Spinal cord (tissue), 10 donors: ENCODE data around the gene NMBR. TPM values are rescaled to one million over a fixed set of nuclear protein-coding genes. Genes with fewer than 3 reads are reported as not detected.
"Not testable (repeated sequence)": the region's sequence is repeated elsewhere in the genome, so short reads cannot be mapped to it uniquely, and the experiment has no call there.

Source experiments
- DNase-seq, 6 donors: peaks; one replicate each; pipeline versions ENCODE4 v3.0.0 to v3.0.0-alpha.2; 2013 to 2015; ENCODE audit warnings: low spot score in 6 of 6, low read depth in 4 of 6
- H3K27ac ChIP-seq: one replicate; pipeline ENCODE4 v1.5.1; 2013; ENCODE audit warnings: low read depth, low read length, control low read depth
- H3K27me3 ChIP-seq: one replicate; pipeline ENCODE4 v1.6.1; 2013; ENCODE audit warnings: low read length; ENCODE audit not compliant: control insufficient read depth, insufficient read depth
- H3K36me3 ChIP-seq: one replicate; pipeline ENCODE4 v1.6.1; 2013; ENCODE audit warnings: low read length; ENCODE audit not compliant: control insufficient read depth, insufficient read depth
- H3K4me1 ChIP-seq: one replicate; pipeline ENCODE4 v1.6.1; 2013; ENCODE audit warnings: low read length; ENCODE audit not compliant: control insufficient read depth, insufficient read depth
- H3K4me3 ChIP-seq: one replicate; pipeline ENCODE4 v1.5.1; 2013; ENCODE audit warnings: low read depth, low read length, control low read depth
- H3K9me3 ChIP-seq: one replicate; pipeline ENCODE4 v1.6.1; 2013; ENCODE audit warnings: low read length; ENCODE audit not compliant: control insufficient read depth, insufficient read depth
- WGBS: methylation state at CpG from one replicate; pipeline ENCODE4 v1.1.5; 2013; ENCODE audit warnings: missing lambda C conversion rate; ENCODE audit not compliant: insufficient coverage; 5-methylcytosine and 5-hydroxymethylcytosine counted together
- polyA plus RNA-seq, 2 donors: library from polyadenylated mRNA; unstranded; fragments of 120-200 nt; gene quantifications; one replicate each; pipeline ENCODE4 v1.2.1, GENCODE V29; 2013; ENCODE audit not compliant: insufficient read length in 2 of 2
- total RNA-seq, 2 donors: library from RNA; depleted of rRNA in 1 of 2; stranded (reverse); fragments of 120-200 nt in 1 of 2; fragments of >200 nt in 1 of 2; gene quantifications; one replicate each; pipeline versions ENCODE4 v1.2.3 to v1.2.4, GENCODE V29; 2013 to 2014
- donor health status: healthy.

NMBR gene
- total and polyA plus RNA-seq, 4 donors = 1.5 to 5.8 (median 4.9) TPM

GRCh38 chr6:142121342-142121741, 25.6 kb downstream of the NMBR start:
- WGBS = 80% methylated on average over 2 of the region's 3 CpGs

DNA sequence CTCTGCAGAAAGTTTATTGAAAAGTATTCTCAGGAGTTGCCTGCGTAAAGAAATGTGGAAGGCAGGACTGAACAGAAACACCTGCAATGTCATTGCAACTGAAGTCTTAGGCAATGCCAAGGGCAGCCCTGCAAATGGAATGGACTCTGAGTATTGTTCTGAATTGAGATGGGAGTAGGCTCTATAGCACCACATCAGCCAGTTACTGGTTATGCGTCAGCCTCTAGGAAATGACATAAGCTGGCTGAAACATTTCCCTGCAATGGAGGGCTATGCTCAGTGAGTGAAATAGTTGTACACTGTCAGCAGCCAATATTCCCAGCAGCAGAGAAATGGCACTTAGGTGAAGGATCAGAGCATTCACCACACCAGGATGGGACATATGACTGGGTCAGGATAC, 28.0 kb downstream of the NMBR start:
- no peak for DNase-seq
- WGBS = 100% methylated on average over 1 of the region's 2 CpGs

More at GRCh38 chr6:142121342-142121741, 25.6 kb downstream of the NMBR start:
- H3K4me1 ChIP-seq = no peaks in the 10 kb centered on the region
- DNase-seq = no peak
- H3K4me3 ChIP-seq = no peak overlapping the region
- no peak overlapping the region for H3K27ac ChIP-seq
- H3K9me3 ChIP-seq = no peaks in the 10 kb centered on the region
- H3K36me3 ChIP-seq = no peaks in the 10 kb centered on the region
- no peaks in the 10 kb centered on the region for H3K27me3 ChIP-seq

DNA sequence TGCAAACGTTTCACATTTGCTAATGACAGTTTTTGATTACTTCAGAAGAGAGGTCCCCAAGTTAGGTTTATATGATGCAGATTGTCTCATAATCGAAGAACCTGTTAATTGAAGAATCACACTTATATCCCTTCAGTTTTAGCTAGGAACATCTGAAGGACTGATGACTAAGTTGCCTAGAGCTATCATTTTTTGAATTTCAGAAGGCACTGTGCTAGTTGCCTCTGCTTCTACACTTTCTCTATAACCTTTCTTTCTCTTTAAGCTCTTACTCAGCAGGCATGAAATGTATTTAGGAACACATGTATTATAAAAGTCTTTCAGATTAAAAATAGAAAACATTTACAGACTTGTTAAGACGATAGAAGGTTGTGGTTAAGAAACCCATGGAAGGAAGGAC, 28.6 kb downstream of the NMBR start:
- no peak for DNase-seq
- Histone ChIP-seq H3K4me3 (no peak overlapping the region), H3K36me3 (no peaks in the 10 kb centered on the region), H3K27me3 (no peaks in the 10 kb centered on the region), H3K9me3 (no peaks in the 10 kb centered on the region), H3K27ac (no peak overlapping the region), H3K4me1 (no peaks in the 10 kb centered on the region)
- WGBS = no CpG with 5 or more reads among the region's 3 CpGs

More for the DNA sequence above, 28.0 kb downstream of the NMBR start:
- Histone ChIP-seq H3K27ac (no peak overlapping the region), H3K36me3 (no peaks in the 10 kb centered on the region), H3K27me3 (no peaks in the 10 kb centered on the region), H3K9me3 (no peaks in the 10 kb centered on the region), H3K4me3 (no peak overlapping the region), H3K4me1 (no peaks in the 10 kb centered on the region)

GRCh38 chr6:142117366-142117765, 29.6 kb downstream of the NMBR start:
- no peaks in the 10 kb centered on the region for H3K9me3 ChIP-seq
- peak in 1 of 6 donors; percentile 9 for DNase-seq
- no peak overlapping the region for H3K4me3 ChIP-seq
- no peaks in the 10 kb centered on the region for H3K27me3 ChIP-seq
- no peaks in the 10 kb centered on the region for H3K4me1 ChIP-seq
- H3K36me3 ChIP-seq = no peaks in the 10 kb centered on the region
- H3K27ac ChIP-seq = no peak overlapping the region
- WGBS = no CpG with 5 or more reads among the region's 2 CpGs

DNA sequence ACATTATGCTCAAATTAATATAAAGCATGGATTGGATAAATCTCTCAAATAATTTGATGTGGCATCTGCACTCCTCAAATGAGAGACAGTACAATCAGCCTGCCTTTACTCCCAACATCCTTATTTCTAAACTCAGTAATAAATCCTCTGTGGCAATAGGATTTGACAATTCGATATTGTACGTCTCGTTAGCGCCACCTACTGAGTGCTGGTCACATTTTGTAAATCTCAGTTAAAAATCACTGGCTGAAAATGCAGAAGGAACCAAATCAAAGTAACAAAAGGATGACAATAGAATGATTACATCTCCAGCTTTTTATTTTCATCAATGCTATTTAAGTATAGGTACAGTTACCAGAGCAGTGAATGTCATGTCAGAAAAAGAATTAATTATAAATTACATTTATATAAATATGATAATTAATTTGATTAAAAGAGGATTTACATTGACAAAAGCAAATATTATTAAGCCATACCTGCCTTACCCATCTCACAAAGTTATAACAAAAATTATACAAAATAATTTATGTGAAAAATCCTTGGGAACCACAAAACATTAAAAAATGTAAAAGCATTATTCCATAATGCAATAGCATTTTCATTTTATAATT, 34.4 kb downstream of the NMBR start:
- Histone ChIP-seq H3K27ac (no peak overlapping the region), H3K36me3 (no peaks in the 10 kb centered on the region), H3K9me3 (no peaks in the 10 kb centered on the region), H3K27me3 (no peaks in the 10 kb centered on the region), H3K4me1 (no peaks in the 10 kb centered on the region), H3K4me3 (no peak overlapping the region)
- WGBS = no CpG with 5 or more reads among the region's 4 CpGs
- DNase-seq = peak; percentile 43 to 95 (median 71)

DNA sequence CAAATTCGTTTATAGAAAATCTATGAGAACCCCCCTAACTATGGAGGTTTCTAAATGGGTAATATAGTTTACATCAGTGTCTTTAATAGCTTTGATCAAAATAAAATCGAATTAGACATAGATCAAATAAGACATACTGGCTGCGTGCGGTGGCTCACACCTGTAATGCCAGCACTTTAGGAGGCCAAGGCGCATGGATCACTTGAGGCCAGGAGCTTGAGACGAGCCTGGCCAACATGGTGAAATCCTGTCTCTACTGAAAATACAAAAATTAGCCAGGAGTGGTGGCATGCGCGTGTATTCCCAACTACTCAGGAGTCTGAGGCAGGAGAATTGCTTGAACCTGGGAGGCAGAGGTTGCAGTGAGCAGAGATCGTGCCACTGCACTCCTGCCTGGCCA, 36.1 kb downstream of the NMBR start:
- not testable (repeated sequence) for DNase-seq, H3K4me3 ChIP-seq, H3K9me3 ChIP-seq, H3K27ac ChIP-seq, H3K27me3 ChIP-seq, H3K4me1 ChIP-seq, H3K36me3 ChIP-seq
- WGBS = 100% methylated on average over 6 of the region's 9 CpGs

GRCh38 chr6:142104820-142105219, 42.1 kb downstream of the NMBR start:
- not testable (repeated sequence) for H3K27ac ChIP-seq, DNase-seq
- WGBS = 100% methylated on average over 3 of the region's 5 CpGs

GRCh38 chr6:142088858-142089216, 58.1 kb downstream of the NMBR start:
- Histone ChIP-seq H3K27ac (no peak overlapping the region), H3K27me3 (peaks cover 19% of the 10 kb centered on the region), H3K36me3 (no peaks in the 10 kb centered on the region), H3K4me1 (peaks cover 10% of the 10 kb centered on the region), H3K4me3 (peak overlapping the region; percentile 24), H3K9me3 (no peaks in the 10 kb centered on the region)
- DNase-seq = peak in 2 of 6 donors; percentile 34 to 49
- whole genome bisulfite sequencing = 0% methylated on average over 8 of the region's 14 CpGs

More at GRCh38 chr6:142104820-142105219, 42.1 kb downstream of the NMBR start:
- not testable (repeated sequence) for H3K36me3 ChIP-seq, H3K27me3 ChIP-seq, H3K4me1 ChIP-seq, H3K4me3 ChIP-seq, H3K9me3 ChIP-seq

- 11% methylated on average over 43 of the region's 49 CpGs for WGBS
- peaks cover 19% of the 10 kb centered on the region for H3K27me3 ChIP-seq
- H3K36me3 ChIP-seq = no peaks in the 10 kb centered on the region
- H3K27ac ChIP-seq = no peak overlapping the region
- peak in 2 of 6 donors; percentile 3 to 33 for DNase-seq
- H3K9me3 ChIP-seq = no peaks in the 10 kb centered on the region
- H3K4me1 ChIP-seq = peaks cover 10% of the 10 kb centered on the region
- peak overlapping the region; percentile 24 for H3K4me3 ChIP-seq
Measured at GRCh38 chr6:142087950-142088857, 58.7 kb downstream of the NMBR start.

DNA sequence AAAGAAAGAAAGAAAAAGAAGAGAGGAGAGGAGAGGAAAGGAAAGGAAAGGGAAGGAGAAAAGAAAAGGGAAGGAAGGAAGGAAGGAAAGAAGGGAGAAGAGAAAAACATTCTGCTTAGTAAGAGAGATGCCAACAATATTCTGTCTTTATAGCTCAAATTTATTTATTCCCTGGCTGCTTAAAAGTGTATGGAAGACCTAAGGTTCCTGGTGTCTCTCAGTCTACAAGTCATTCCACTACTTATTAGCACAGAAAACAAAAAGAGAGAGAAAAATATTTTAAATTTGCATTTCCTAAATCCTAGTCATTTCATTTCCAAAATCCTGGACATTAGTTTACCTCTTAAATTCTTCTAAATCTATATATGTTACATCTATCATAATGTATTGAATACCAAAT, 67.8 kb downstream of the NMBR start:
- Histone ChIP-seq H3K4me3 (no peak overlapping the region), H3K27ac (no peak overlapping the region), H3K9me3 (no peaks in the 10 kb centered on the region), H3K27me3 (no peaks in the 10 kb centered on the region), H3K36me3 (no peaks in the 10 kb centered on the region), H3K4me1 (no peaks in the 10 kb centered on the region)
- DNase-seq = no peak
